Coronary artery (tissue), 2 donors: ENCODE results near the gene AMBP.
A peak's percentile ranks its signal among the peaks of the same experiment; 100 is the strongest.

Experiments used
- DNase-seq: peaks from one replicate; pipeline ENCODE4 v3.0.0-alpha.2; 2017; ENCODE audit warnings: low spot score
- H3K27ac ChIP-seq, 2 donors: fragments of 200-600 bp; sonication (generic); one replicate each; pipeline ENCODE4 v1.5.1; 2016 to 2019
- H3K4me3 ChIP-seq: fragments of 200-600 bp; sonication (generic); 2 replicates; pipeline ENCODE4 v1.5.1; 2016; ENCODE audit warnings: mild to moderate bottlenecking, moderate library complexity
- TF ChIP-seq, protein P1 (sequence below): fragments of 200-600 bp; sonication (generic); IDR thresholded peaks from one replicate; pipeline ENCODE4 v1.5.1; 2019; ENCODE audit warnings: antibody characterized with exemption

The AMBP gene

DNA sequence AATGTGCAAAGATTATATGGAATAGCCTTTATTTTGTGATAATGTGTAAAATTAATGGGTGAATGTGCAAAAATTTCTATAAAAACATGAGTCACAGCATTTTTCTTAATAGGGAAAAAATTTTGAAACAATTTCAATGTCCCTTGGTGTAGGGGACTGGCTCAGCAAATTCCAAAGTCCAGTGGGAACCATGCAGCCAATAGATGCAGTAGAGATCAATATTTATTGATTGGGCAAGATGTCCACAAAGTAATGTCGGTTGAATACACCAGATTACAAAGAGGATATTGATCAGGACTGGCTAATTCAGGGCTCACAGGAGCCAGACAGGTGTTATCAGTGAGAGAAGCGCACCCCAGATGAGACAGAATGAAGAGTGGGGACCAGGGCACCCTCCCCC, 62.5 kb downstream of the AMBP start:
- Histone ChIP-seq H3K27ac (no peak overlapping the region), H3K4me3 (no peak overlapping the region)
- no peak for DNase-seq
- TF ChIP-seq, protein P1, sequence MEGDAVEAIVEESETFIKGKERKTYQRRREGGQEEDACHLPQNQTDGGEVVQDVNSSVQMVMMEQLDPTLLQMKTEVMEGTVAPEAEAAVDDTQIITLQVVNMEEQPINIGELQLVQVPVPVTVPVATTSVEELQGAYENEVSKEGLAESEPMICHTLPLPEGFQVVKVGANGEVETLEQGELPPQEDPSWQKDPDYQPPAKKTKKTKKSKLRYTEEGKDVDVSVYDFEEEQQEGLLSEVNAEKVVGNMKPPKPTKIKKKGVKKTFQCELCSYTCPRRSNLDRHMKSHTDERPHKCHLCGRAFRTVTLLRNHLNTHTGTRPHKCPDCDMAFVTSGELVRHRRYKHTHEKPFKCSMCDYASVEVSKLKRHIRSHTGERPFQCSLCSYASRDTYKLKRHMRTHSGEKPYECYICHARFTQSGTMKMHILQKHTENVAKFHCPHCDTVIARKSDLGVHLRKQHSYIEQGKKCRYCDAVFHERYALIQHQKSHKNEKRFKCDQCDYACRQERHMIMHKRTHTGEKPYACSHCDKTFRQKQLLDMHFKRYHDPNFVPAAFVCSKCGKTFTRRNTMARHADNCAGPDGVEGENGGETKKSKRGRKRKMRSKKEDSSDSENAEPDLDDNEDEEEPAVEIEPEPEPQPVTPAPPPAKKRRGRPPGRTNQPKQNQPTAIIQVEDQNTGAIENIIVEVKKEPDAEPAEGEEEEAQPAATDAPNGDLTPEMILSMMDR, result no peak

DNA sequence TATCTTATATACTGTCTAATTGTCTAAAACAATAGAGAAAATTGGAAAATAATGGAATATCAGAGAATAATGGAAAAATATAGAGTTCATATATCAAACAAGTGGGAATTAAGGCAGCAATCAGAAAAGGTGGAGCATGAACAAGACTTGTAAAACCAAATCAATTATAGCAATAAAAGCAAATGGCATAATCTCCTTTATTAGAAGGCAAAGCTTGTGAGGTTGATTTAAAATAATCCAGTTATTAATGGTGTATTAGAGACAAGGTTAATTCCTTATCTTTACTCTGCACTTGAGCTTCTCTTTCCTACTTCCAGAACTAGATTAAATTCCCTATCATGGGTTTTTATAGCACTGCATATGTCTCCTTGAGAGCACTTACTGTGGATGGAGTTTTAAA, 64.1 kb downstream of the AMBP start:
- TF ChIP-seq, protein P1, result no peak
- no peak overlapping the region for H3K27ac ChIP-seq
- no peak for DNase-seq

DNA sequence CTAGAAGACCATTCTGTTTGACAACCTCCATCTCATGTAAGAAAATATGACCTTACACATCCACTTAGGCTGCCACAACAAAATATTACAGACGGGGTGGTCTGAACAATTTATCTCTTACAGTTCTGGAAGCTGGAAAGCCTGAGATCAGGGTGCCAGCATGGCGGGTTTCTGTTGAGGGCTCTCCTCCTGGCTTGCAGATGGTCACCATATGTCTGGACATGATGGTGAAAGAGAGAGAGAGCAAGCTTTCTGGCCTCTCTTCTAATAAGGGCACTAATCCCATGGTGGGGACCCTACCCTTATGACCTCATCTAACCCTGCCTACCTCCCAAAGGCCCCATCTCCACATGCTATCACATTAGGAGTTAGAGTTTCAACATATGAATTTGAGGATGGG, 66.0 kb downstream of the AMBP start:
- Histone ChIP-seq H3K4me3 (no peak overlapping the region), H3K27ac (no peak overlapping the region)
- TF ChIP-seq, protein P1, result no peak
- peak; percentile 22 for DNase-seq

More for the DNA sequence above, 64.1 kb downstream of the AMBP start:
- no peak overlapping the region for H3K4me3 ChIP-seq

DNA sequence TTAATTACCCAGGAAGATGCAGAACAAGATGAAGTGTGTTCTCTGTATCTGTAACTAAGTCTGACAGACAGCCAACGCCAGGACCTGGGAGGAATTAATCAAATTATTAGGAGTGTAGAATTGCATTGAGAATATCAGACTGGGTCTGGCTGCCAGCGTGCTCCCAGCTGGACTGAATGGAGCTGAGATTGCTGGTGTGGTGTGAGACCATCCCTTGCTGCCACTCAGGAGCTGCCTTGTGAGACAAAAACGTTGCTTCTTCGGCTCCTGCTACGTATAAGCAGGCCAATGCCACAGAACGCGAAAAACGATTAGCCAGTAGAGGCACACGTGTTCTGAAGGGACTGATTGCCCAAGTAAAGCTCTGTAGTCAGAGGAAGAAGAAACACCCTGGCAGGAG, 66.8 kb downstream of the AMBP start:
- Histone ChIP-seq H3K27ac (no peak overlapping the region), H3K4me3 (no peak overlapping the region)
- DNase-seq, result peak; percentile 63
- TF ChIP-seq, protein P1, result no peak
